Sigmoid colon (tissue), 4 donors: Measurements from ENCODE around the gene KCND3.
A peak's percentile ranks its signal among the peaks of the same experiment; 100 is the strongest.

Source experiments
- POLR2A ChIP-seq, 2 donors: fragments of 450-650 bp; IDR thresholded peaks; one replicate each; pipeline ENCODE4 v1.6.1; 2016; ENCODE audit warnings: antibody characterized with exemption in 2 of 2, mild to moderate bottlenecking in 2 of 2, moderate library complexity in 2 of 2
- POLR2AphosphoS5 ChIP-seq, 4 donors: sonication (generic); formaldehyde crosslinking; IDR thresholded peaks; one replicate each; pipeline ENCODE4 v1.6.1; 2017; ENCODE audit warnings: antibody characterized with exemption in 4 of 4
- TF ChIP-seq, protein P1 (sequence below), 4 experiments: fragments of 450-650 bp in 3 of 4; fragments of 200-600 bp in 1 of 4; IDR thresholded peaks; one replicate each; pipeline ENCODE4 v1.5.1; 2016 to 2019; ENCODE audit warnings: antibody characterized with exemption in 4 of 4, mild to moderate bottlenecking in 3 of 4, moderate library complexity in 2 of 4

GRCh38 chr1:111739925-111740765 is 249.3 kb downstream of the KCND3 start:
- no peak for TF ChIP-seq POLR2A (IDR thresholded peaks at IDR 0.05)
- TF ChIP-seq, protein P1, sequence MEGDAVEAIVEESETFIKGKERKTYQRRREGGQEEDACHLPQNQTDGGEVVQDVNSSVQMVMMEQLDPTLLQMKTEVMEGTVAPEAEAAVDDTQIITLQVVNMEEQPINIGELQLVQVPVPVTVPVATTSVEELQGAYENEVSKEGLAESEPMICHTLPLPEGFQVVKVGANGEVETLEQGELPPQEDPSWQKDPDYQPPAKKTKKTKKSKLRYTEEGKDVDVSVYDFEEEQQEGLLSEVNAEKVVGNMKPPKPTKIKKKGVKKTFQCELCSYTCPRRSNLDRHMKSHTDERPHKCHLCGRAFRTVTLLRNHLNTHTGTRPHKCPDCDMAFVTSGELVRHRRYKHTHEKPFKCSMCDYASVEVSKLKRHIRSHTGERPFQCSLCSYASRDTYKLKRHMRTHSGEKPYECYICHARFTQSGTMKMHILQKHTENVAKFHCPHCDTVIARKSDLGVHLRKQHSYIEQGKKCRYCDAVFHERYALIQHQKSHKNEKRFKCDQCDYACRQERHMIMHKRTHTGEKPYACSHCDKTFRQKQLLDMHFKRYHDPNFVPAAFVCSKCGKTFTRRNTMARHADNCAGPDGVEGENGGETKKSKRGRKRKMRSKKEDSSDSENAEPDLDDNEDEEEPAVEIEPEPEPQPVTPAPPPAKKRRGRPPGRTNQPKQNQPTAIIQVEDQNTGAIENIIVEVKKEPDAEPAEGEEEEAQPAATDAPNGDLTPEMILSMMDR (IDR thresholded peaks at IDR 0.05): no peak
- peak in 1 of 4 donors; percentile 17 for TF ChIP-seq POLR2AphosphoS5 (IDR thresholded peaks at IDR 0.05)
